ENCODE results near the gene AMELX. TPM values are rescaled to one million over a fixed set of nuclear protein-coding genes. Genes with fewer than 3 reads are reported as not detected.

AMELX gene
- total and polyA plus RNA-seq, 2 of the 8 experiments (the other 6 are each of a cell fraction or from before 2014, with no cell fraction given), result not detected

- FAIRE-seq, result no peak
- no peak overlapping the region for H3K18ac ChIP-seq (ENCODE audit: extremely low read depth, low read length)
- no peaks in the 10 kb centered on the region for H3K23me2 ChIP-seq (ENCODE audit: low read depth, low read length)
- no peak overlapping the region for H3K14ac ChIP-seq (ENCODE audit: insufficient read length)
- H2AFZ ChIP-seq (ENCODE audit: low read length), result no peak overlapping the region
- H3K4me1 ChIP-seq (replicated peaks in 1 of 4; ENCODE audit: control insufficient read depth in 3 of 4, insufficient read depth in 4 of 4, low read length in 3 of 4), result no peaks in the 10 kb centered on the region
- no peak overlapping the region for H4K8ac ChIP-seq (ENCODE audit: extremely low read depth, insufficient read depth, low read length)
- H2BK12ac ChIP-seq (ENCODE audit: low read depth, low read length), result no peak overlapping the region
- no peak overlapping the region for H4K91ac ChIP-seq (replicated peaks; ENCODE audit: insufficient read length, low read length)
- no peak overlapping the region for H3K4me2 ChIP-seq (ENCODE audit: insufficient read depth in 1 of 2, low read depth in 2 of 2, low read length in 2 of 2)
- H3K79me2 ChIP-seq (ENCODE audit: control insufficient read depth in 1 of 2, insufficient read depth in 2 of 2, low read length in 2 of 2), result no peaks in the 10 kb centered on the region
- H3K9me3 ChIP-seq (ENCODE audit: insufficient read depth in 2 of 2, low read depth in 1 of 2, low read length in 1 of 2), result no peaks in the 10 kb centered on the region
- WGBS, 2 experiments (ENCODE audit: extremely low coverage in 1 of 2, insufficient coverage in 1 of 2, insufficient read length in 1 of 2, insufficient replicate concordance in 2 of 2, low coverage in 1 of 2, low lambda C conversion rate in 2 of 2, missing lambda C conversion rate in 1 of 2), result 100% methylated on average over 1 of the region's 1 CpG; no CpG with 5 or more reads in 1 of the 2 experiments
- ChIA-PET CTCF (ENCODE audit: partially characterized antibody) (no interaction called here), POLR2A (ENCODE audit: partially characterized antibody) (no interaction called here)
- no peaks in the 10 kb centered on the region for H3K36me3 ChIP-seq (ENCODE audit: control insufficient read depth in 2 of 4, insufficient read depth in 4 of 4, low read length in 3 of 4)
- no peak overlapping the region for H3K9ac ChIP-seq (replicated peaks in 1 of 4; ENCODE audit: extremely low read depth in 1 of 4, low read depth in 3 of 4, low read length in 3 of 4)
- no peaks in the 10 kb centered on the region for H4K20me1 ChIP-seq (replicated peaks in 1 of 2; ENCODE audit: control insufficient read depth in 1 of 2, insufficient read depth in 2 of 2, low read length in 2 of 2)
- H2BK5ac ChIP-seq (ENCODE audit: low read depth, low read length), result no peak overlapping the region
- no peak overlapping the region for H4K5ac ChIP-seq (ENCODE audit: insufficient read length, low read depth, low read length)
- H2BK120ac ChIP-seq (replicated peaks; ENCODE audit: low read depth, low read length), result no peak overlapping the region
- no peak overlapping the region for H3K4ac ChIP-seq (replicated peaks; ENCODE audit: insufficient read length, low read depth, low read length)
- H3K79me1 ChIP-seq (ENCODE audit: low read depth, low read length), result no peaks in the 10 kb centered on the region
- no peak overlapping the region for H2AK5ac ChIP-seq (ENCODE audit: low read depth, low read length)
- H3K23ac ChIP-seq (ENCODE audit: insufficient read length), result no peak overlapping the region
- H3K27me3 ChIP-seq (replicated peaks in 1 of 4; ENCODE audit: control insufficient read depth in 3 of 4, extremely low read depth in 1 of 4, insufficient read depth in 3 of 4, low read length in 3 of 4), result no peaks in the 10 kb centered on the region
- no peak overlapping the region for H3K56ac ChIP-seq (replicated peaks; ENCODE audit: insufficient read length, low read depth, low read length)
- no peak overlapping the region for H2BK15ac ChIP-seq (ENCODE audit: low read length)
- no peak overlapping the region for H2BK20ac ChIP-seq (ENCODE audit: low read length)
- H3K27ac ChIP-seq (ENCODE audit: low read depth, low read length), result no peak overlapping the region
- DNase-seq (ENCODE audit: low read depth in 1 of 2, low spot score in 2 of 2), result no peak
- H3K4me3 ChIP-seq (ENCODE audit: extremely low read depth in 1 of 4, insufficient read depth in 2 of 4, low read depth in 3 of 4, low read length in 4 of 4), result no peak overlapping the region
- TF ChIP-seq TAF7 (optimal IDR thresholded peaks at IDR 0.05; ENCODE audit: borderline replicate concordance, low read depth, low read length) (no peak), NANOG (IDR thresholded peaks at IDR 0.05; ENCODE audit: insufficient read depth, low read depth, low read length, poor library complexity, severe bottlenecking) (no peak), RAD21 (IDR thresholded peaks at IDR 0.05 in 1 of 2, conservative IDR thresholded peaks at IDR 0.05 in 1 of 2; ENCODE audit: low read depth in 2 of 2, low read length in 2 of 2) (no peak), SIN3A (conservative IDR thresholded peaks at IDR 0.05 in 1 of 2, IDR thresholded peaks at IDR 0.05 in 1 of 2; ENCODE audit: low read depth in 1 of 2, low read length in 2 of 2) (no peak), KDM1A (IDR thresholded peaks at IDR 0.05; ENCODE audit: borderline replicate concordance, low read length) (no peak), JUND (IDR thresholded peaks at IDR 0.05; ENCODE audit: low read length) (no peak), CREB1 (IDR thresholded peaks at IDR 0.05) (no peak), EZH2 (IDR thresholded peaks at IDR 0.05; ENCODE audit: low read depth, low read length, severe bottlenecking) (no peak), HDAC2 (IDR thresholded peaks at IDR 0.05; ENCODE audit: borderline replicate concordance in 1 of 2, low read depth in 2 of 2, low read length in 2 of 2) (no peak)
Measured at GRCh38 chrX:11287505-11287904, 5.7 kb upstream of the AMELX start.
